ENCODE measurements around the gene SIAH2.

GRCh38 chr3:150798122-150798618 is 35.2 kb upstream of the SIAH2 start:
- no peak for TF ChIP-seq CTCF (IDR thresholded peaks at IDR 0.05)
- TF ChIP-seq POLR2A (IDR thresholded peaks at IDR 0.05): no peak

Data from Peyer's patch (tissue), 4 donors.